Endothelial cell of umbilical vein (primary cell): ENCODE measurements around the gene MAGEE2. TPM values are rescaled to one million over a fixed set of nuclear protein-coding genes. Genes with fewer than 3 reads are reported as not detected.

Experiments
- BruUV-seq: library from RNA; stranded (reverse); fragments of 400-500 nt; replicated peaks from 2 replicates; lab custom pipeline; 2021; lab: Mats Ljungman, UMichigan
- CTCF ChIA-PET: fragments of 300-600, 350-600 bp; sonication (Branson Sonifier 250); formaldehyde crosslinking; loops from one replicate; lab custom pipeline; 2021; ENCODE audit warnings: antibody characterized with exemption, inconsistent platforms; lab: Charles Lee
- POLR2A ChIA-PET: fragments of 300-600, 350-600 bp; sonication (Branson Sonifier 250); formaldehyde crosslinking; loops from one replicate; lab custom pipeline; 2021; ENCODE audit warnings: antibody characterized with exemption, inconsistent platforms; lab: Charles Lee
- DNase-seq: peaks from one replicate; pipeline ENCODE4 v3.0.0-alpha.2; 2011; ENCODE audit warnings: low read depth, low spot score
- FAIRE-seq: peaks from 2 replicates; lab custom pipeline; 2011; peaks lifted over from hg19 to GRCh38; lab: Jason Lieb, UNC
- H2AFZ ChIP-seq: 2 replicates; pipeline ENCODE4 v1.6.0; 2012; ENCODE audit warnings: low read depth, low read length, control low read depth, inconsistent platforms
- H3K27ac ChIP-seq: 2 replicates; pipeline ENCODE4 v1.5.1; 2011; ENCODE audit warnings: low read depth, mild to moderate bottlenecking, control low read depth, low read length, moderate library complexity; ENCODE audit not compliant: insufficient read depth
- H3K27me3 ChIP-seq, 2 experiments: 2 replicates each; pipeline versions ENCODE4 v1.6.0 to v1.6.1; 2011; ENCODE audit warnings: low read length in 2 of 2, mixed read lengths in 1 of 2; ENCODE audit not compliant: control insufficient read depth in 2 of 2, insufficient read depth in 2 of 2
- H3K36me3 ChIP-seq, 2 experiments: 2 replicates in 1 of 2; 3 replicates in 1 of 2; pipeline ENCODE4 v1.5.1; 2011; ENCODE audit warnings: low read length in 2 of 2, mild to moderate bottlenecking in 1 of 2, moderate library complexity in 1 of 2; ENCODE audit not compliant: control insufficient read depth in 2 of 2, insufficient read depth in 2 of 2; ENCODE audit errors: extremely low read depth in 1 of 2
- H3K4me1 ChIP-seq: 3 replicates; pipeline ENCODE4 v1.5.1; 2011; ENCODE audit warnings: mild to moderate bottlenecking, low read length; ENCODE audit not compliant: control insufficient read depth, insufficient read depth; ENCODE audit errors: extremely low read depth
- H3K4me2 ChIP-seq: 2 replicates; pipeline ENCODE4 v1.6.1; 2011; ENCODE audit warnings: low read length, control low read depth, mixed read lengths; ENCODE audit not compliant: insufficient read depth
- H3K4me3 ChIP-seq, 3 experiments: fragments of 200-600 bp in 1 of 3; sonication (generic), shearing (Covaris generic) in 1 of 3; replicated peaks in 1 of 3; 2 replicates each; pipeline ENCODE4 v1.5.1; 2011 to 2016; ENCODE audit warnings: control low read depth in 3 of 3, low read length in 3 of 3, mild to moderate bottlenecking in 2 of 3, inconsistent platforms in 1 of 3, low read depth in 1 of 3, moderate library complexity in 1 of 3; ENCODE audit not compliant: insufficient read depth in 1 of 3
- H3K79me2 ChIP-seq: 2 replicates; pipeline ENCODE4 v1.6.0; 2012; ENCODE audit warnings: low read length, inconsistent platforms; ENCODE audit not compliant: control insufficient read depth, insufficient read depth
- H3K9ac ChIP-seq: replicated peaks from 2 replicates; pipeline ENCODE3; 2011; ENCODE audit warnings: low read length, control low read depth; ENCODE audit not compliant: insufficient read depth; ENCODE audit errors: extremely low read depth
- H3K9me1 ChIP-seq: replicated peaks from 3 replicates; pipeline ENCODE4 v1.6.0; 2011; ENCODE audit warnings: mild to moderate bottlenecking, low read length; ENCODE audit not compliant: control insufficient read depth, insufficient read depth; ENCODE audit errors: extremely low read depth
- H3K9me3 ChIP-seq: replicated peaks from 2 replicates; pipeline ENCODE4 v1.5.1; 2012; ENCODE audit warnings: low read length, inconsistent platforms; ENCODE audit not compliant: control insufficient read depth, insufficient read depth
- H4K20me1 ChIP-seq: replicated peaks from 2 replicates; pipeline ENCODE3; 2011; ENCODE audit warnings: mild to moderate bottlenecking, low read length; ENCODE audit not compliant: control insufficient read depth, insufficient read depth; ENCODE audit errors: extremely low read depth
- FOS ChIP-seq: IDR thresholded peaks from 2 replicates; pipeline ENCODE4 v1.6.1; 2011; ENCODE audit warnings: mild to moderate bottlenecking, low read length, moderate library complexity, borderline replicate concordance; ENCODE audit not compliant: insufficient read depth
- JUN ChIP-seq: IDR thresholded peaks from 2 replicates; pipeline ENCODE4 v1.6.1; 2011; ENCODE audit warnings: borderline replicate concordance, low read depth; ENCODE audit not compliant: insufficient read length, insufficient read depth
- MAX ChIP-seq: IDR thresholded peaks from 2 replicates; pipeline ENCODE4 v1.6.1; 2011; ENCODE audit not compliant: insufficient read depth, insufficient read length
- POLR2A ChIP-seq: IDR thresholded peaks from 2 replicates; pipeline ENCODE4 v1.6.1; 2012; ENCODE audit warnings: low read depth, mild to moderate bottlenecking, control low read depth, low read length
- POLR2AphosphoS5 ChIP-seq: IDR thresholded peaks from 2 replicates; pipeline ENCODE4 v1.6.1; 2012; ENCODE audit warnings: low read depth, mild to moderate bottlenecking, control low read depth, low read length, moderate library complexity; ENCODE audit not compliant: insufficient read depth
- dilution Hi-C: fragments of 300-500 bp; cut with MboI; formaldehyde crosslinking; loops from one replicate; pipeline ENCODE4 v1.15.0; 2019; ENCODE audit warnings: low sequenced_read_pairs; ENCODE audit not compliant: extremely low pct_ligation_motif_present
- intact Hi-C: fragments of 100-400 bp; cut with micrococcal nuclease; formaldehyde crosslinking; loops from one replicate; pipeline ENCODE4 v1.10.0; 2022
- polyA plus RNA-seq, 4 experiments: library from polyadenylated mRNA; depleted of rRNA in 3 of 4; stranded (reverse) in 3 of 4; unstranded in 1 of 4; fragments of >200 nt; gene quantifications; 2 replicates each; pipeline versions ENCODE4 v1.2.1 to v1.2.3, GENCODE V29; 2011 to 2012; ENCODE audit warnings: missing spikeins in 1 of 4
- total RNA-seq: library from RNA; stranded (reverse); gene quantifications from 2 replicates; pipeline ENCODE4 v1.2.3, GENCODE V29; 2021

The MAGEE2 gene
- total and polyA plus RNA-seq, 2 donors (not counting 3 experiments of a cell fraction or from before 2014, with no cell fraction given): not detected

- Histone ChIP-seq H3K9me1 (no peaks in the 10 kb centered on the region), H4K20me1 (no peaks in the 10 kb centered on the region), H3K4me1 (no peaks in the 10 kb centered on the region), H3K27me3 (no peaks in the 10 kb centered on the region), H3K79me2 (no peaks in the 10 kb centered on the region), H3K9ac (no peak overlapping the region), H3K4me3 (peak overlapping the region in 2 of 3 experiments; percentile 36 to 50), H3K9me3 (no peaks in the 10 kb centered on the region), H2AFZ (peak overlapping the region; percentile 73), H3K27ac (no peak overlapping the region), H3K4me2 (peak overlapping the region; percentile 63), H3K36me3 (no peaks in the 10 kb centered on the region)
- dilution Hi-C loops (no loop called here), intact Hi-C loops (no loop called here)
- POLR2A ChIA-PET: no interaction called here
- no peak for FAIRE-seq
- no peak for DNase-seq
- CTCF ChIA-PET: no interaction called here
- TF ChIP-seq FOS: no peak
- TF ChIP-seq POLR2A: no peak
- TF ChIP-seq MAX: no peak
- TF ChIP-seq POLR2AphosphoS5: no peak
- no peak for TF ChIP-seq JUN
- no TSS peak for BruUV-seq
Measured at GRCh38 chrX:75746891-75747639, 38.0 kb downstream of the MAGEE2 start.
